NCI-H1694 (cell line): Measurements from ENCODE around the gene MAP7D2.

ENCODE experiments used
- DNase-seq: peaks from one replicate; lab custom pipeline; 2025; lab: John Stamatoyannopoulos, UW

Gene MAP7D2

GRCh38 chrX:19968276-19968675 is 148.4 kb downstream of the MAP7D2 start:
- DNase-seq, result no peak

DNA sequence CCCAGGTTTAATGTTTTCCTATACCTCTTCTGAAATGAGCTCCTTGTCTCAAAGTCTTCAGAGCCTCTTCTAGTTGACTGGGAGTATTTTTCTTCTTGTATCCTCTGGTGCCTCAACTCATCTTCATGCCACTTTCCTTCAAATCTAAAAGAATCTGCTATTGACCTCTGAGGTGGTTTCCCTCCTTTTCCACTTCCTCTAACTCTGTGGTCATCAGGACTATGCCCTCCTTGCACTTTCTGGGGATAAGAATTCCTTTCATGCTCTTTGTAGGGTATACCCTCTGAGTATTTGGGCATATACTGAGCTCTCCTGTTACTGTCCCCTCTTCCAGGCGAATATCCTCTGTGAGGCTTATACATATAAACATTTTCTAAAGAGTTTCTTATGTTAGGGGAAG is 150.7 kb downstream of the MAP7D2 start:
- DNase-seq, result no peak

DNA sequence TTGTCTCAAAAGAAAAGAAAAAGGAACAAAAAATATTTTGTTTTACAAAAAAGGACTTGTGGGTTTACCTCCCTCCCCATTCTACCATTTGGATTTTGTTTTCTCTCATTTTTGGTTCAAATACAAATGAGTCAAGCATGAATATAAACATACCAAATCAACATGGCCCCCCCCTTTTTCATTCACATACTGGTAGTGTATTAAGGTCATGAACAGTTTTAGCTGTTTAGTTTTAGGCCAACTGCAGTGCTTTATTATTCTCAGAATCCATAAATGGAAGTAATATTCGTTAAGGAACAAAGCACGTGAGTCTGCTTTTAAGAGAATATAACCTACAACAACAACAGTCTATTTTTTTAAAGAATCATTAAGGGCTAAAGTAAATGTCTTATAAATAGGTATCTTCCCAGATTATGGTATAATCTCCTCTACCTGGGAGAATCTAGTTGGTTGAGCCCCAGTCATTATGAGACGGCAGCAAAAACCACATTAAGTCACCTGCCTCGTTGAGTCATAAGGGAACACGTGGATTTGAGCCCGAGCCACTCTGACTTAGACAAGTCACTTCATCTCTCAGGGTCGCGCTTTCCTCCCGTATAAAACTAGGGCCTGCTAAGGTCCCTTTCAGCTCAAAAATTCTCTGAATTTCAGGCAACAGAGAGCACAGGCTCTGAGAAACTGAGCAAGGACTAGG is 152.5 kb downstream of the MAP7D2 start:
- DNase-seq, result no peak

DNA sequence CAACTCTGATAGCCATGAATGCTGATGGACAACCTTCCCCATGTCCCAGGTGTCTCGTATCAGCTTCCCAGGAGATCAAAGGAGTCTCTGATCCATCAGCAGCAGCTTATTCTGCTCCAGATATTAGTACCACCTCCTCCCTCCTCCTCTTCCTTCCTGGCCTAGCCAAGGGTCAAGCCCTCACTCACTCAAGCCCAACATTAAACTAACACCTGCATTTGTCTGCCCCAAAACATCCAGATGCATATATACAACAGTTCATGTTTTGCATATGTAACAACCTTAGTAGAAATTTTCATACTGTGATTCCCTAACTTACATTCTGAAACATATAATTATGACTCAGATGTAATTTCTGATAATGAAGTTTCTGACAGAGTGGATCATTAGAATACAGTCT is 155.8 kb downstream of the MAP7D2 start:
- DNase-seq, result no peak

DNA sequence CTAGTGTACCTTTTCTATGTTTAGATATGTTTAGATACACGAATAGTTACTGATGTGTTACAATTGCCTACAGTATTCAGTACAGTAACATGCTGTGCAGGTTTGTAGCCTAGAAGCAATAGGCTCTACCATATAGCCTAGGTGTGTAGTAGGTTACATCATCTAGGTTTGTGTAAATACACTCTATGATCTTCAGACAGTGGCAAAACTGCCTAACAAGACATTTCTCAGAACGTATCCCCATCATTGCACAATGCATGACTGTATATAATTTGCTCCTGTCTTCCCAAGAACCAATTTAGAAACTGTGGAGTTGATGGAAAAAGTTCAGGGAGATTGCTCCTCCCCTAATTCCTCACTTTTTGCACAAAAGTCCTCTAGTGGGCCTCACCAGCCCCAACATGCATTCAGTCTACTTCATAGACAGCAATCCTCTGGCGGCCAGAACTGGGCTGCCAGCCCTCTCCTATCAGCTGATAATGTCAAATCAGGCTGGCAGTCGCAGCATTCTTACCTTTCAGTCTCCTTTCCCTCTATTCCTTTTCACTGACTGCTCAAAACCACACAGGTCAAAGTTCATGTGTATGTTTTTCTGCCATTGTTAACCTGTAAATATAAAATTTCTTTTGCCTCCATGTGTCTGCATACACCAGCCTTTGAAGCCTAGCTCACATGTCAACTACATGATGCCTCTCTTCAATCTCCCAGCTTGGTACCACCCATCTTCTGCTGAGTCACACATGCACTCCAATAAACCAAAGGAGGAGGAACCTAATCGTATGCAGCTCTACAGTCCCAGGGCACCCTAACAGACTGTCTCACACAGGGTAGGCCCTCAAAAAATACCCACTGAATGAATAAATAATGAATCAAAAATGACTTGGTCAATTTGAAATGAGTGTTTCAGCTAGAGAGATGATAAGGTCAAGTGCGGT is 157.9 kb downstream of the MAP7D2 start:
- no peak for DNase-seq

- DNase-seq, result no peak
These were observed 159.8 kb downstream of the MAP7D2 start for GRCh38 chrX:19956923-19957322.
